Immature natural killer cell (primary cell): ENCODE measurements around the gene DGKZ. TPM values are rescaled to one million over a fixed set of nuclear protein-coding genes. Genes with fewer than 3 reads are reported as not detected.
A peak's percentile ranks its signal among the peaks of the same experiment; 100 is the strongest.
"Not testable (repeated sequence)": the region's sequence is repeated elsewhere in the genome, so short reads cannot be mapped to it uniquely, and the experiment has no call there.

Experiments
- DNase-seq, 3 donors: peaks; one replicate each; pipeline ENCODE4 v3.0.0; 2022; ENCODE audit warnings: mixed read lengths in 1 of 3
- H3K27ac Mint-ChIP-seq, 6 donors: one replicate each; pipeline ENCODE4 v1.8.0; 2020; ENCODE audit warnings: mixed read lengths in 6 of 6, mild to moderate bottlenecking in 5 of 6, inconsistent platforms in 4 of 6, moderate library complexity in 3 of 6
- H3K27me3 Mint-ChIP-seq, 3 donors: one replicate each; pipeline ENCODE4 v1.8.0; 2020 to 2021; ENCODE audit warnings: low read depth in 3 of 3, mild to moderate bottlenecking in 3 of 3, mixed read lengths in 3 of 3, moderate library complexity in 3 of 3, inconsistent platforms in 1 of 3
- H3K36me3 Mint-ChIP-seq, 3 donors: one replicate each; pipeline ENCODE4 v1.8.0; 2020; ENCODE audit warnings: mixed read lengths in 3 of 3, inconsistent platforms in 2 of 3, mild to moderate bottlenecking in 2 of 3
- H3K4me1 Mint-ChIP-seq, 2 donors: one replicate each; pipeline ENCODE4 v1.8.0; 2020; ENCODE audit warnings: inconsistent platforms in 2 of 2, mild to moderate bottlenecking in 2 of 2, mixed read lengths in 2 of 2, moderate library complexity in 1 of 2
- H3K4me3 Mint-ChIP-seq, 5 donors: one replicate each; pipeline ENCODE4 v1.8.0; 2020; ENCODE audit warnings: mild to moderate bottlenecking in 5 of 5, mixed read lengths in 5 of 5, inconsistent platforms in 3 of 5, moderate library complexity in 3 of 5
- H3K9me3 Mint-ChIP-seq, 6 donors: one replicate each; pipeline ENCODE4 v1.8.0; 2020; ENCODE audit warnings: mild to moderate bottlenecking in 6 of 6, mixed read lengths in 6 of 6, inconsistent platforms in 4 of 6, moderate library complexity in 3 of 6
- polyA plus RNA-seq, 3 donors: library from polyadenylated mRNA; unstranded; fragments of 300-500 nt; fragmentation: Illumina TruSeq; gene quantifications; one replicate each; pipeline ENCODE4 v1.2.3, GENCODE V29; 2021

The DGKZ gene
- polyA plus RNA-seq, 3 donors from 2014 or later, result 40.7 to 120 (median 63.6) TPM

GRCh38 chr11:46379482-46380293 lies 32.4 kb downstream of the DGKZ start:
- H3K27ac Mint-ChIP-seq, result peak overlapping the region; percentile 59 to 87 (median 78)
- DNase-seq, H3K27me3 Mint-ChIP-seq, H3K9me3 Mint-ChIP-seq, H3K36me3 Mint-ChIP-seq: not testable (repeated sequence)
- H3K4me3 Mint-ChIP-seq, result peak overlapping the region; percentile 27 to 71 (median 57)
- H3K4me1 Mint-ChIP-seq, result peaks cover 14 to 22% of the 10 kb centered on the region in 2 donors

GRCh38 chr11:46380340-46381047 lies 33.2 kb downstream of the DGKZ start:
- H3K4me1 Mint-ChIP-seq, result peaks cover 14 to 22% of the 10 kb centered on the region in 2 donors
- H3K36me3 Mint-ChIP-seq, result peaks cover 0 to 8% (median 0%) of the 10 kb centered on the region in 3 donors
- DNase-seq, result peak; percentile 45 to 49 (median 48)
- peak overlapping the region; percentile 68 to 87 (median 80) for H3K4me3 Mint-ChIP-seq
- peak overlapping the region in 5 of 6 donors; percentile 37 to 73 (median 66) for H3K27ac Mint-ChIP-seq
- H3K9me3 Mint-ChIP-seq, result no peaks in the 10 kb centered on the region
- peaks cover 4 to 9% (median 7%) of the 10 kb centered on the region in 3 donors for H3K27me3 Mint-ChIP-seq

DNA sequence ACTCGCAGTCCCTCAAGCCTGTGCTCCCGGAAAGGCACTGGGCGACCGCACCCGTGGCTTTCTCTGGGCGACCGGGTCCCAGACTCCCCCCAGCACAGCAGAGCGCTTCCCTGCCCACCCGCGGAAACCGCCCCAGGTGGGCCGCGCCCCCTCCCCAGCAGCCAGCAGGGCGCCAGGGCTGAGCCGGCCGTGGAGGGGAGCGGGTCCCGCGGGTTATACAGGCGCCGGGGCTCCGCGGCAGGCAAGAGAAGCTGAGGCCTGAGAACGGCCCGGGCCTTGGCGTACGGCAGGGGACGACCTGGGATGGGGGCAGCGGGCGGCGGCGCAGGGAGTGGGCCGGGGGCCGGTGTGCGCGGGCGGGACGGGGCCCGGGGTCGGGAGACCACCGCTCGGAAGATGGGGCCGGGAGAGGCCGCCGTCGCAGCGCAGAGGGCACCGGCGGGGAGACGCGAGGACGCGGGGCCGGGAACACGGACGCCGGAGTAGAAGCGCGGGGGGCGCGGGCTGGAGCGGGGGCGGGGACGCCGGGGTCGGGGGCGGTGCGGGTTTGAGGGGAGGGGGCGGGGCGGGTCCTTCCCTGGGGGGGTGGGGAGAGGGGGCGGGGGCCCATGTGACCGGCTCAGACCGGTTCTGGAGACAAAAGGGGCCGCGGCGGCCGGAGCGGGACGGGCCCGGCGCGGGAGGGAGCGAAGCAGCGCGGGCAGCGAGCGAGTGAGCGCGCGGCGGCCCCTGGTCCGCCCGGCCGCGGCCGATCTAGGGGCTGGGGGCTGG lies 34.0 kb downstream of the DGKZ start, which contains the start of gene MDK:
Gene MDK, plus strand, starts transcription at position 622 of the 771 bp plus-strand sequence. CDS start 389 bp downstream, outside the sequence.
- H3K9me3 Mint-ChIP-seq, result no peaks in the 10 kb centered on the region
- no peak within 1 kb of the TSS for H3K27ac Mint-ChIP-seq
- peaks cover 4 to 9% (median 8%) of the 10 kb centered on the region in 3 donors for H3K27me3 Mint-ChIP-seq
- H3K36me3 Mint-ChIP-seq, result peaks cover 0 to 8% (median 0%) of the 10 kb centered on the region in 3 donors
- H3K4me1 Mint-ChIP-seq, result peaks cover 14 to 22% of the 10 kb centered on the region in 2 donors
- H3K4me3 Mint-ChIP-seq, result peak within 1 kb of the TSS; percentile 68 to 87 (median 80)
- no peak for DNase-seq

GRCh38 chr11:46381819-46382645 lies 34.8 kb downstream of the DGKZ start:
- peaks cover 0 to 8% (median 0%) of the 10 kb centered on the region in 3 donors for H3K36me3 Mint-ChIP-seq
- no peaks in the 10 kb centered on the region for H3K9me3 Mint-ChIP-seq
- peaks cover 14 to 24% of the 10 kb centered on the region in 2 donors for H3K4me1 Mint-ChIP-seq
- H3K27ac Mint-ChIP-seq, result no peak overlapping the region
- peak overlapping the region; percentile 45 to 72 (median 68) for H3K4me3 Mint-ChIP-seq
- no peak for DNase-seq
- H3K27me3 Mint-ChIP-seq, result peaks cover 7 to 16% (median 10%) of the 10 kb centered on the region in 3 donors

DNA sequence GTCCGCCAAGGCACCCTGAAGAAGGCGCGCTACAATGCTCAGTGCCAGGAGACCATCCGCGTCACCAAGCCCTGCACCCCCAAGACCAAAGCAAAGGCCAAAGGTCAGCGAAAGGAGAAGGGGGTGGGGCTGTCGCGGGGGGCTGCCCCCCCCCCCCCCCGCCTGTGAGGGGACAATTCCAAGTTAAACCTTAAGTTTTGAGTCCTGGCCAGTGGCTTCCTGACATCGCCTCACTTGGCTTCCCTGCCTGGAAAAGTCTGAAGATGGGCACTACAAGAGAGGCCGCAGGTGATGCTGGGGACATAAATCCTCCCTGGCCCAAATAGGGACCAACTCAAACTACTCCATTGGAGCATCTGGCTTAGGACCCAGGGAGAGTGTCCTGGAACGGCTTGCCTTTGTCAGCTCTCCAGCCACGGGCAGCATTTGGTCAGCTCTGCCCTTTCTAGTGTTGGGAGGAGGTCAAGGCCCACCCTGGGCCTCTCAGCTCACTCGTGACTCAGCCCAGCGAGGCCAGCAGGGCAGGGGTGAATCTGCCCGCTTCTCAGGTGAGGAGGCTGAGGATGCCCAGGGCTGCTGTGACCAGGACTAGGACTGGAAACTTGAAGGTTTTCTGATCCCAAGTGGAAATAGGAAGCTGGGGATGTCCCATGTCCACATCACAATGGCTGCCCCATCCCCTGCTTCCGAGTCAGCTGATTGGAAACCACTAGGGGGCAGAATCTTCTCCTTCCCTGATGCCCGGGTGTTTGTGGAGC lies 35.6 kb downstream of the DGKZ start:
- H3K9me3 Mint-ChIP-seq, result no peaks in the 10 kb centered on the region
- peak overlapping the region in 4 of 5 donors; percentile 21 to 68 (median 39) for H3K4me3 Mint-ChIP-seq
- DNase-seq, result no peak

DNA sequence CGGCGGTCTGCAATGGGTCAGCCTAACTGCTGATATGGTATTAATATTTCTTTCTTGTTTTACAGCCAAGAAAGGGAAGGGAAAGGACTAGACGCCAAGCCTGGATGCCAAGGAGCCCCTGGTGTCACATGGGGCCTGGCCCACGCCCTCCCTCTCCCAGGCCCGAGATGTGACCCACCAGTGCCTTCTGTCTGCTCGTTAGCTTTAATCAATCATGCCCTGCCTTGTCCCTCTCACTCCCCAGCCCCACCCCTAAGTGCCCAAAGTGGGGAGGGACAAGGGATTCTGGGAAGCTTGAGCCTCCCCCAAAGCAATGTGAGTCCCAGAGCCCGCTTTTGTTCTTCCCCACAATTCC lies 36.1 kb downstream of the DGKZ start:
- Mint-ChIP-seq H3K27me3 (peaks cover 9 to 24% (median 18%) of the 10 kb centered on the region in 3 donors), H3K4me3 (peak overlapping the region in 1 of 5 donors; percentile 27), H3K4me1 (peaks cover 13 to 27% of the 10 kb centered on the region in 2 donors), H3K27ac (no peak overlapping the region), H3K36me3 (no peaks in the 10 kb centered on the region), H3K9me3 (no peaks in the 10 kb centered on the region)
- no peak for DNase-seq

More for the DNA sequence above, 35.6 kb downstream of the DGKZ start:
- peaks cover 14 to 22% of the 10 kb centered on the region in 2 donors for H3K4me1 Mint-ChIP-seq
- H3K27ac Mint-ChIP-seq, result no peak overlapping the region
- H3K27me3 Mint-ChIP-seq, result peaks cover 7 to 18% (median 15%) of the 10 kb centered on the region in 3 donors
- peaks cover 0 to 1% (median 0%) of the 10 kb centered on the region in 3 donors for H3K36me3 Mint-ChIP-seq

DNA sequence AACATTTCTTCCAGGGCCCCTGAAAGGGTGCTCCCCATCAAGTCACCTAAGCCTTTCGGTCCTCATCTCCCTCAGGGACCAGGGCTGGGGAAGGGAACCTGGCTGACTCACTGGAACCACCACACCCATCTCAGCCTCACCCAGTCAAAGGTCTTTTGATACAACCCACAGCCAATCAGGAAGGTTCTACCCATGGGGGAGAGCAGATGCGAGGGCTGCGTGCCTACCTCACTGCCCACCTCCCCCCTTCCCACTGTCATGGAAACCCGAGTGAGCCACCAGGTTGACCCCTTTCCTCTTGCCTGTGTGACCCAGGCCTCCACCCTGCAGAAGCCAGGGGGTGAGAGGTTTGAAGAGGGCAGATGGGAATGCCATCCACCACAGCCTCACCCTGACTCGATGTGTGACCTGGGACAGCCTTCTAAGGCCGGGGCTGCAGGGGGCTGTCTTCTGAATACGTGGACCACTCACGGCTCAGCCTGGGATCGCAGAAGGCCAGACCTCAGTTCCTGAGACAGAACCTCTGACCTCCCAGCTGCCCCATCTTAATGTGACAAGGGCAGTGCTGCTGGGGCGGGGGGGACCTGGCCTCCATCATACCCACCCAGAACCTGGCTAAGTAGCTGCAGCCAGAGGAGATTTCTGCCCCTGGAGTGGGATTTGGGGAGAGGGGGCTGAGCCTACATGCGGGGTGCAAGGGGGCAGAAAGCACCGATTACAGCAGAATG lies 36.9 kb downstream of the DGKZ start:
- Mint-ChIP-seq H3K27me3 (peaks cover 14 to 26% (median 24%) of the 10 kb centered on the region in 3 donors), H3K36me3 (no peaks in the 10 kb centered on the region), H3K4me1 (peaks cover 6 to 22% of the 10 kb centered on the region in 2 donors), H3K27ac (no peak overlapping the region), H3K9me3 (no peaks in the 10 kb centered on the region), H3K4me3 (no peak overlapping the region)
- no peak for DNase-seq

GRCh38 chr11:46385169-46386004 lies 38.1 kb downstream of the DGKZ start:
- H3K27ac Mint-ChIP-seq, result no peak overlapping the region
- H3K36me3 Mint-ChIP-seq, result no peaks in the 10 kb centered on the region
- no peak overlapping the region for H3K4me3 Mint-ChIP-seq
- peaks cover 0 to 22% of the 10 kb centered on the region in 2 donors for H3K4me1 Mint-ChIP-seq
- H3K9me3 Mint-ChIP-seq, result no peaks in the 10 kb centered on the region
- H3K27me3 Mint-ChIP-seq, result peaks cover 24 to 28% (median 25%) of the 10 kb centered on the region in 3 donors
- DNase-seq, result no peak

- H3K4me1 Mint-ChIP-seq, result peaks cover 0 to 19% of the 10 kb centered on the region in 2 donors
- DNase-seq, result no peak
- H3K4me3 Mint-ChIP-seq, result no peak overlapping the region
- H3K27ac Mint-ChIP-seq, result no peak overlapping the region
- H3K9me3 Mint-ChIP-seq, result no peaks in the 10 kb centered on the region
- H3K36me3 Mint-ChIP-seq, result no peaks in the 10 kb centered on the region
- peaks cover 28 to 31% (median 28%) of the 10 kb centered on the region in 3 donors for H3K27me3 Mint-ChIP-seq
These were observed 38.8 kb downstream of the DGKZ start for GRCh38 chr11:46386005-46386578.

DNA sequence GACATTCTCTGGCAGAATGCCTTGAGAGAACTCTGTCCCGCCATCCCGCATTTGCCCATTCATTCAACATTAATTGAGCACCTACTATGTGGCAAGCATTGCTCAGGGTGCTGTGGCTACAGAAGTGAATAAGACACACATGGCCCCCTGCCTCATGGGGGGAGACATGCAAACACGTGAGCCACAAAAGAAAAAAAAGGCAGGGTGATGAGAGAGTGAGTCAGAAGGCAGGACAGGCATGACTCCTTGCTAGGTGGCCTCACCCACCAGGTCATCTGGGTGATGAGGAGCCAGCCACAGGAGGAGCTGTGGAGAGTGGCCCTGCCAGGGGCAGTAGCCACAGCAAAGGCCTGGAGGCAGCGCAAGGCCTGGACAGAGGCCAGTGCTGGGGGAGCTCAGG lies 39.4 kb downstream of the DGKZ start:
- Mint-ChIP-seq H3K4me1 (peaks cover 0 to 19% of the 10 kb centered on the region in 2 donors), H3K36me3 (no peaks in the 10 kb centered on the region), H3K9me3 (no peaks in the 10 kb centered on the region), H3K27ac (no peak overlapping the region), H3K27me3 (peaks cover 28 to 31% (median 28%) of the 10 kb centered on the region in 3 donors), H3K4me3 (no peak overlapping the region)
- DNase-seq, result no peak

DNA sequence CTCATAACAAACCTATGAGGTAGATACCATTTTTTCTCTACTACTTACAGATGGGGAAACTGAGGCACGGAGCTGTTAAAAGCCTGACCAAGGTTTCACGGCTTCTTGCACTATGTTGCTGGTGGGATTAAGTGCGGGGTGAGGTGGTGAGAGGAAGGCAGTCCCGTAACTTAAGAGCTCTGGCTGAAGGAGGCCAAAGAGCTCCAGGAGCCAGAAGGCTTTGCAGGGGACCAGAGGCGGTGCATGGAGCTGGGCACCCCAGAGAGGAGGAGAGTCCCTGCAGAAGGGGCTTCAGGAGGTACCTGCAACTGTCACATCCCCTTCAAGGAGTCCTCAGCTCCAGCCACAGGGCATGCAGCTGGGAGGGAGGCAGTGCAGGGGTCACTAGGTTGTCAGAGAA lies 40.2 kb downstream of the DGKZ start:
- no peak for DNase-seq
- Mint-ChIP-seq H3K4me3 (peak overlapping the region in 1 of 5 donors; percentile 33), H3K36me3 (no peaks in the 10 kb centered on the region), H3K4me1 (peaks cover under 1 to 15% of the 10 kb centered on the region in 2 donors), H3K9me3 (no peaks in the 10 kb centered on the region), H3K27me3 (peaks cover 25 to 31% (median 28%) of the 10 kb centered on the region in 3 donors), H3K27ac (no peak overlapping the region)
